Keratinocyte (primary cell): Measurements from ENCODE around the gene ABLIM2. TPM values are rescaled to one million over a fixed set of nuclear protein-coding genes. Genes with fewer than 3 reads are reported as not detected.
A peak's percentile ranks its signal among the peaks of the same experiment; 100 is the strongest.

Experiments
- DNase-seq: peaks from one replicate; pipeline ENCODE4 v3.0.0-alpha.2; 2011; ENCODE audit warnings: low read depth, missing footprints, low spot score
- FAIRE-seq: peaks from 2 replicates; lab custom pipeline; 2011; peaks lifted over from hg19 to GRCh38; lab: Jason Lieb, UNC
- H2AFZ ChIP-seq: 2 replicates; pipeline ENCODE4 v1.6.0; 2012; ENCODE audit warnings: low read length, control low read depth, inconsistent platforms; ENCODE audit not compliant: control insufficient read depth
- H3K27ac ChIP-seq: 2 replicates; pipeline ENCODE4 v1.5.1; 2011; ENCODE audit warnings: low read length; ENCODE audit not compliant: control insufficient read depth, insufficient read depth
- H3K27me3 ChIP-seq: 3 replicates; pipeline ENCODE4 v1.6.0; 2011; ENCODE audit warnings: low read length; ENCODE audit not compliant: control insufficient read depth, insufficient read depth; ENCODE audit errors: extremely low read depth
- H3K36me3 ChIP-seq, 2 experiments: 2 replicates in 1 of 2; 3 replicates in 1 of 2; pipeline ENCODE4 v1.5.1; 2011; ENCODE audit warnings: low read length in 2 of 2, mild to moderate bottlenecking in 1 of 2; ENCODE audit not compliant: control insufficient read depth in 2 of 2, insufficient read depth in 2 of 2; ENCODE audit errors: extremely low read depth in 1 of 2
- H3K4me1 ChIP-seq: 3 replicates; pipeline ENCODE4 v1.5.1; 2011; ENCODE audit warnings: low read length; ENCODE audit not compliant: control insufficient read depth, insufficient read depth; ENCODE audit errors: extremely low read depth
- H3K4me2 ChIP-seq: 3 replicates; pipeline ENCODE4 v1.6.0; 2011; ENCODE audit warnings: low read depth, low read length; ENCODE audit not compliant: control insufficient read depth, insufficient read depth; ENCODE audit errors: extremely low read depth
- H3K4me3 ChIP-seq, 3 experiments: fragments of 200-600 bp in 1 of 3; sonication (generic) in 1 of 3; 2 replicates in 2 of 3; 3 replicates in 1 of 3; pipeline ENCODE4 v1.5.1; 2011 to 2016; ENCODE audit warnings: low read length in 3 of 3, mild to moderate bottlenecking in 3 of 3, control low read depth in 2 of 3, inconsistent platforms in 1 of 3, low read depth in 1 of 3, mixed read lengths in 1 of 3, mixed run types in 1 of 3, moderate library complexity in 1 of 3; ENCODE audit not compliant: control insufficient read depth in 2 of 3, insufficient read depth in 2 of 3; ENCODE audit errors: extremely low read depth in 1 of 3
- H3K79me2 ChIP-seq: 2 replicates; pipeline ENCODE4 v1.6.0; 2012; ENCODE audit warnings: low read length; ENCODE audit not compliant: control insufficient read depth, insufficient read depth
- H3K9ac ChIP-seq: 3 replicates; pipeline ENCODE4 v1.6.0; 2011; ENCODE audit warnings: low read length; ENCODE audit not compliant: control insufficient read depth, insufficient read depth; ENCODE audit errors: extremely low read depth
- H3K9me1 ChIP-seq: 3 replicates; pipeline ENCODE4 v1.6.0; 2011; ENCODE audit warnings: low read length; ENCODE audit not compliant: control insufficient read depth, insufficient read depth; ENCODE audit errors: extremely low read depth
- H3K9me3 ChIP-seq: 2 replicates; pipeline ENCODE4 v1.5.1; 2012; ENCODE audit warnings: low read depth, low read length; ENCODE audit not compliant: control insufficient read depth
- H4K20me1 ChIP-seq: 3 replicates; pipeline ENCODE4 v1.6.0; 2011; ENCODE audit warnings: low read length; ENCODE audit not compliant: control insufficient read depth, insufficient read depth; ENCODE audit errors: extremely low read depth
- EZH2 ChIP-seq: IDR thresholded peaks from one replicate; pipeline ENCODE4 v1.6.1; 2012; ENCODE audit warnings: inconsistent platforms, mild to moderate bottlenecking, low read length, moderate library complexity
- dilution Hi-C: fragments of 300-500 bp; cut with MboI; formaldehyde crosslinking; loops from one replicate; pipeline ENCODE4 v1.7.0; 2020; ENCODE audit warnings: low sequenced_read_pairs; ENCODE audit not compliant: extremely low pct_ligation_motif_present
- polyA plus RNA-seq, 5 experiments: library from polyadenylated mRNA; depleted of rRNA in 3 of 5; stranded (reverse) in 3 of 5; stranded (forward) in 1 of 5; unstranded in 1 of 5; fragments of >200 nt; gene quantifications; 1 replicate in 1 of 5; 2 replicates in 3 of 5; 3 replicates in 1 of 5; pipeline versions ENCODE4 v1.2.1 to v1.2.3, GENCODE V29; 2011 to 2012; ENCODE audit warnings: missing spikeins in 2 of 5, low read depth in 1 of 5, low replicate concordance in 1 of 5
- TF ChIP-seq, protein P1 (sequence below), 3 experiments: IDR thresholded peaks in 1 of 3; conservative IDR thresholded peaks in 1 of 3; optimal IDR thresholded peaks in 1 of 3; 2 replicates in 2 of 3; 3 replicates in 1 of 3; pipeline versions ENCODE3 to v1.5.1; 2011; ENCODE audit warnings: low read length in 3 of 3, mild to moderate bottlenecking in 3 of 3, moderate library complexity in 2 of 3, control low read depth in 1 of 3, inconsistent platforms in 1 of 3; ENCODE audit not compliant: insufficient read depth in 2 of 3; ENCODE audit errors: extremely low read depth in 1 of 3

ABLIM2 gene
- polyA plus RNA-seq, 1 donor (not counting 4 experiments of a cell fraction or from before 2014, with no cell fraction given), result 0.94 TPM

DNA sequence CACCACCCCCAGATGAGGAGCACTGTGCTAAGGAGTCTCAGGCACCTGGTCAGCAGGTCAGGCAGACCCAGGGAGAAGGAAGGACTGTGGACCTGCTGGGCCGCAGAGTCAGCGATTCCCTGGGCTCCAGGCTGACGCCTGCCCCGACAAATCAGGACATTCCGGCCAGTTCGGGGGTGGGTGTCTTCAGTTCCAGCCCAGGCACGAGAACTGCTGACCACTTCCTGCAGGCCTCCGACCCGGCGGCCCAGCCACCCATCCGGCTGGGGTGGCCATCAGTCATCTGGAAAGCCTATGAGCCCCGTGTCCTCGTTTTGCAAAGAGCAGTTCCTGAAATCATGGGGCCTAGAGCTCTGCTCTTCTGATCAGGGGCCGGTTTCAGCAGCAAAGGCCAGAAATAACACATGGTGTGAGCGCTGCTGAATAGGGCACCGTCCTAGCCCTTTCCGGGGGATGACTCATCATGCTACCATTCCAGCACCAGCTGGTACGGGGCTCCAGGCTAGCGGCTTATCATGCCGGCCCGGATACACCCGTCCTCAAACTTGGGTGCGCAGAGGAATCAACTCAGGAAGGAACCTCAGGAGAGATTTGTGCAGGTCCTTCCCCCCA is 32.6 kb upstream of the ABLIM2 start:
- no peaks in the 10 kb centered on the region for H3K9me1 ChIP-seq
- dilution Hi-C loops, result no loop called here
- peak; percentile 91 for FAIRE-seq

DNA sequence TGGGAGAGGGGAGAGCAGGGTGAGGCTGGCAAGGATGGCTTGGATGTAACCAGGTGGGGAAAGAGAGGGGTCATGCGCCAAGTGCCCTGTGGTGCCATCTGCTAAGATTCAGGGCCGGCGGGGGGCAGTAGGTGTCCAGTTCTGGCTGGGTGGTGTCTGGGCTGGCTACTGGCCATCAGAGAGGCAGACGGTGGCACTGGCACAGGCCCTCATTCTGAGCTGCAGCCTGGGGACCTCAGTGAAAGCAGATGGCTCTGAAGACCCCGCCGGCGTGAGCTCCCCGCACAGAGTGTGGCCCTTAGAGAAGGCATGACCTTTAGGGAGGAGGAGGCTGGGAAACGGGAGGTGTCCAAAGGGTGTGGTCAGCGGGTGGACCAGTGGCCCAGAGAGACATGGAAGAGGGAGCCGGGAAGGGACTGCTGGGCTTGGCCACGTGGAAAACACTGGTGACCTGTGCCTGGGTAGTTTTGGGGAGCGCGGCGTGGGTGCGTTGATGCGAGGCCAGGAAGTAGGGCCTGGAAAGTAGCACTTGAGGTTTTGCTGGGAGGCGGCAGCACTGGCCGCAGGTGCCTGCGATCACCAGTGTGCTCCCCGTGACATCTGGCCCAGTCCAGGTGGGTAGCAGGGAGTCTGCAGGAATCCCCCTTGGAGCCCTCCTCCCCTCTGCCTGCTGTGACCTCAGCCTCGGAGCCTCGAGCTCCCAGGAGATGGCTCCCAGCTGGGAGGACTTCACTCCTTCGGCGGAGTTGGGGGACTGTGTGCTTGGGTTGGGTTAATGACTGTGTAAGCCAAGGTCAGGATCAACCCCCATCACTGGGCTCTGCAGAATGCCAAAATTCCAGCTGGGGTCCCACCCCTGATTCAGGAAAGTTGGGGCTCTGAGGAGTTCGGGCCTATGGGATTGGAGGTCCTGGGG is 31.2 kb upstream of the ABLIM2 start:
- Histone ChIP-seq H3K36me3 (no peaks in the 10 kb centered on the region), H3K4me2 (peak overlapping the region; percentile 41), H3K27ac (peak overlapping the region; percentile 76), H3K4me1 (peaks cover 53% of the 10 kb centered on the region), H3K79me2 (no peaks in the 10 kb centered on the region), H3K27me3 (no peaks in the 10 kb centered on the region), H4K20me1 (no peaks in the 10 kb centered on the region), H3K9ac (peak overlapping the region; percentile 67), H2AFZ (peak overlapping the region; percentile 19), H3K9me1 (no peaks in the 10 kb centered on the region), H3K9me3 (no peaks in the 10 kb centered on the region), H3K4me3 (no peak overlapping the region)
- dilution Hi-C loops, result no loop called here
- TF ChIP-seq, protein P1, sequence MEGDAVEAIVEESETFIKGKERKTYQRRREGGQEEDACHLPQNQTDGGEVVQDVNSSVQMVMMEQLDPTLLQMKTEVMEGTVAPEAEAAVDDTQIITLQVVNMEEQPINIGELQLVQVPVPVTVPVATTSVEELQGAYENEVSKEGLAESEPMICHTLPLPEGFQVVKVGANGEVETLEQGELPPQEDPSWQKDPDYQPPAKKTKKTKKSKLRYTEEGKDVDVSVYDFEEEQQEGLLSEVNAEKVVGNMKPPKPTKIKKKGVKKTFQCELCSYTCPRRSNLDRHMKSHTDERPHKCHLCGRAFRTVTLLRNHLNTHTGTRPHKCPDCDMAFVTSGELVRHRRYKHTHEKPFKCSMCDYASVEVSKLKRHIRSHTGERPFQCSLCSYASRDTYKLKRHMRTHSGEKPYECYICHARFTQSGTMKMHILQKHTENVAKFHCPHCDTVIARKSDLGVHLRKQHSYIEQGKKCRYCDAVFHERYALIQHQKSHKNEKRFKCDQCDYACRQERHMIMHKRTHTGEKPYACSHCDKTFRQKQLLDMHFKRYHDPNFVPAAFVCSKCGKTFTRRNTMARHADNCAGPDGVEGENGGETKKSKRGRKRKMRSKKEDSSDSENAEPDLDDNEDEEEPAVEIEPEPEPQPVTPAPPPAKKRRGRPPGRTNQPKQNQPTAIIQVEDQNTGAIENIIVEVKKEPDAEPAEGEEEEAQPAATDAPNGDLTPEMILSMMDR (optimal IDR thresholded peaks at IDR 0.05 in 1 of 3, IDR thresholded peaks at IDR 0.05 in 1 of 3, conservative IDR thresholded peaks at IDR 0.05 in 1 of 3; ENCODE audit: extremely low read depth in 1 of 3, insufficient read depth in 2 of 3, low read length in 3 of 3), result no peak
- no peak for TF ChIP-seq EZH2
- DNase-seq, result no peak
- no peak for FAIRE-seq

More for the DNA sequence above, 32.6 kb upstream of the ABLIM2 start:
- Histone ChIP-seq H3K36me3 (no peaks in the 10 kb centered on the region), H3K27ac (peak overlapping the region; percentile 54), H3K79me2 (no peaks in the 10 kb centered on the region), H3K4me3 (no peak overlapping the region), H2AFZ (peak overlapping the region; percentile 44), H3K27me3 (no peaks in the 10 kb centered on the region), H3K9ac (peak overlapping the region; percentile 47), H3K4me2 (peak overlapping the region; percentile 29), H4K20me1 (no peaks in the 10 kb centered on the region), H3K4me1 (peaks cover 40% of the 10 kb centered on the region), H3K9me3 (no peaks in the 10 kb centered on the region)
- no peak for DNase-seq
- TF ChIP-seq, protein P1 (optimal IDR thresholded peaks at IDR 0.05 in 1 of 3, IDR thresholded peaks at IDR 0.05 in 1 of 3, conservative IDR thresholded peaks at IDR 0.05 in 1 of 3; ENCODE audit: extremely low read depth in 1 of 3, insufficient read depth in 2 of 3, low read length in 3 of 3), result no peak
- no peak for TF ChIP-seq EZH2
